Kidney tubule cell (primary cell): ENCODE data around the gene TARS2.
A peak's percentile ranks its signal among the peaks of the same experiment; 100 is the strongest.

Source experiments
- DNase-seq: peaks from one replicate; pipeline ENCODE4 v3.0.0-alpha.2; 2018; ENCODE audit warnings: low spot score

TARS2 gene

GRCh38 chr1:150507912-150508864, 21.0 kb downstream of the TARS2 start, which contains the start of gene ECM1:
ECM1 (plus strand) TSS chr1:150508109; CDS start chr1:150508210, 101 bp downstream.
- peak; percentile 80 for DNase-seq

- no peak for DNase-seq
Measured at GRCh38 chr1:150508982-150509381, 21.8 kb downstream of the TARS2 start.

- DNase-seq, result no peak
Measured at GRCh38 chr1:150511551-150511950, 24.3 kb downstream of the TARS2 start.

- DNase-seq, result no peak
Measured at GRCh38 chr1:150511985-150512660, 24.9 kb downstream of the TARS2 start.

- no peak for DNase-seq
Measured at GRCh38 chr1:150512846-150513245, 25.6 kb downstream of the TARS2 start.

GRCh38 chr1:150513351-150513791, 26.2 kb downstream of the TARS2 start:
- no peak for DNase-seq

- DNase-seq, result no peak
Measured at GRCh38 chr1:150514260-150514659, 27.0 kb downstream of the TARS2 start.

- DNase-seq, result no peak
Measured at GRCh38 chr1:150514913-150515327, 27.7 kb downstream of the TARS2 start.

- peak; percentile 98 for DNase-seq
Measured at GRCh38 chr1:150515328-150516049, 28.3 kb downstream of the TARS2 start, which contains the start of gene FALEC. FALEC (plus strand) TSS chr1:150515752.

- DNase-seq, result peak; percentile 18
Measured at GRCh38 chr1:150516050-150516591, 28.9 kb downstream of the TARS2 start.

GRCh38 chr1:150516616-150517015, 29.4 kb downstream of the TARS2 start:
- peak; percentile 40 for DNase-seq

GRCh38 chr1:150521196-150521968, 34.2 kb downstream of the TARS2 start:
- DNase-seq, result no peak

- no peak for DNase-seq
Measured at GRCh38 chr1:150525348-150525747, 38.1 kb downstream of the TARS2 start.

- peak; percentile 74 for DNase-seq
Measured at GRCh38 chr1:150528196-150528595, 41.0 kb downstream of the TARS2 start.

GRCh38 chr1:150529017-150529416, 41.8 kb downstream of the TARS2 start:
- DNase-seq, result peak; percentile 64

GRCh38 chr1:150530491-150531159, 43.4 kb downstream of the TARS2 start:
- DNase-seq, result no peak

- DNase-seq, result peak; percentile 32
Measured at GRCh38 chr1:150532860-150533259, 45.6 kb downstream of the TARS2 start.

GRCh38 chr1:150534002-150534401, 46.8 kb downstream of the TARS2 start:
- DNase-seq, result no peak

GRCh38 chr1:150535511-150536287, 48.5 kb downstream of the TARS2 start:
- DNase-seq, result peak; percentile 95
